Stimulated activated CD4-positive, alpha-beta T cell treated with anti-CD3 and anti-CD28 coated beads, Interleukin-2, amount 100 ng/mL, for 4 hours (primary cell): Measurements from ENCODE around the gene DGKD.

Experiments
- DNase-seq: peaks from one replicate; pipeline ENCODE4 v3.0.0-alpha.2; 2020; ENCODE audit warnings: low read depth

The DGKD gene

GRCh38 chr2:233501198-233502076 lies 147.1 kb downstream of the DGKD start:
- no peak for DNase-seq

GRCh38 chr2:233503481-233503880 lies 149.2 kb downstream of the DGKD start:
- DNase-seq = no peak

- DNase-seq = no peak
Observed at GRCh38 chr2:233503947-233504637, 149.8 kb downstream of the DGKD start.

- no peak for DNase-seq
Observed at GRCh38 chr2:233513953-233514655, 159.8 kb downstream of the DGKD start.

GRCh38 chr2:233519787-233520611 lies 165.7 kb downstream of the DGKD start:
- DNase-seq = no peak
